Measurements from ENCODE around the gene SNRPA. TPM values are rescaled to one million over a fixed set of nuclear protein-coding genes. Genes with fewer than 3 reads are reported as not detected.
A peak's percentile ranks its signal among the peaks of the same experiment; 100 is the strongest.

Gene SNRPA
- total and polyA plus RNA-seq, 2 experiments from 2014 or later = 25.1 to 86.9 TPM

DNA sequence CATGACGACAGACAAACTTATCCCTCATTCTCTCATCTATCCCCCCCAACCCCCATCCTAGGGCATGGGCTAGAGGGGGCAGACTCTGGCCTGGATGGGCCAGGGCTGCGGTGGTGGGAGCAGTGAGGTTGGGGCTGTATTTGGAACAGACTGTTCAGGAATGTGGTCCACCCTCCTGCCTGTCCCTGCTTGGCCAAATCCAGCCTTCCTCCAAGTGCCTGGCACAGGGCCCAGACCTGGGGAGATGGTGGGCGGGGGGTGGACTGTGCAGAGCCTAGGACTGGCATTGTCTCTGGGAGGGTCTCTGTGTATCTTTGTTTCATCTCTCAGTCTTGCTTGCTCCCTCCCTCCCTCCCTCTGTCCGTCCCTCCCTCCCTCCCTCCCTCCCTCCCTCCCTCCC lies 62.2 kb downstream of the SNRPA start:
- no peak for DNase-seq (ENCODE audit: low spot score)
- no peaks in the 10 kb centered on the region for H3K9me3 ChIP-seq (ENCODE audit: low read depth)
- WGBS (ENCODE audit: low lambda C conversion rate, missing lambda C conversion rate) = 47% methylated on average over 2 of the region's 4 CpGs
- H3K27ac ChIP-seq = peak overlapping the region; percentile 98
- no peaks in the 10 kb centered on the region for H3K27me3 ChIP-seq
- TF ChIP-seq EZH2phosphoT487 (IDR thresholded peaks at IDR 0.05; ENCODE audit: low read depth, severe bottlenecking, unreplicated experiment) (no peak), EZH2 (IDR thresholded peaks at IDR 0.05; ENCODE audit: borderline replicate concordance) (no peak)
- TF ChIP-seq, protein P1, sequence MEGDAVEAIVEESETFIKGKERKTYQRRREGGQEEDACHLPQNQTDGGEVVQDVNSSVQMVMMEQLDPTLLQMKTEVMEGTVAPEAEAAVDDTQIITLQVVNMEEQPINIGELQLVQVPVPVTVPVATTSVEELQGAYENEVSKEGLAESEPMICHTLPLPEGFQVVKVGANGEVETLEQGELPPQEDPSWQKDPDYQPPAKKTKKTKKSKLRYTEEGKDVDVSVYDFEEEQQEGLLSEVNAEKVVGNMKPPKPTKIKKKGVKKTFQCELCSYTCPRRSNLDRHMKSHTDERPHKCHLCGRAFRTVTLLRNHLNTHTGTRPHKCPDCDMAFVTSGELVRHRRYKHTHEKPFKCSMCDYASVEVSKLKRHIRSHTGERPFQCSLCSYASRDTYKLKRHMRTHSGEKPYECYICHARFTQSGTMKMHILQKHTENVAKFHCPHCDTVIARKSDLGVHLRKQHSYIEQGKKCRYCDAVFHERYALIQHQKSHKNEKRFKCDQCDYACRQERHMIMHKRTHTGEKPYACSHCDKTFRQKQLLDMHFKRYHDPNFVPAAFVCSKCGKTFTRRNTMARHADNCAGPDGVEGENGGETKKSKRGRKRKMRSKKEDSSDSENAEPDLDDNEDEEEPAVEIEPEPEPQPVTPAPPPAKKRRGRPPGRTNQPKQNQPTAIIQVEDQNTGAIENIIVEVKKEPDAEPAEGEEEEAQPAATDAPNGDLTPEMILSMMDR (IDR thresholded peaks at IDR 0.05; ENCODE audit: poor library complexity) = no peak
- no peaks in the 10 kb centered on the region for H3K36me3 ChIP-seq (replicated peaks; ENCODE audit: insufficient read depth, low read depth)
- peak overlapping the region; percentile 91 for H3K4me2 ChIP-seq
- peaks cover 32% of the 10 kb centered on the region for H3K4me1 ChIP-seq (ENCODE audit: insufficient read depth)
- H3K4me3 ChIP-seq = no peak overlapping the region
- no peaks in the 10 kb centered on the region for H3K9me2 ChIP-seq (replicated peaks; ENCODE audit: insufficient read depth)
- H2AFZ ChIP-seq = no peak overlapping the region
- no peaks in the 10 kb centered on the region for H4K20me1 ChIP-seq (ENCODE audit: insufficient read depth, poor library complexity, severe bottlenecking)
- H3K79me2 ChIP-seq = peaks cover 6% of the 10 kb centered on the region

Small RNA genes within 50 kb of the gene (small RNA-seq; reads per million reads assigned to genes)
- gene RNU6-195P = not detected

Other genes with a start within 250 kb of the SNRPA start
- gene SHKBP1, start 174.3 kb upstream of the SNRPA start, total RNA-seq = 22.6 and 44.6 TPM in 2 replicates
- 81.3 and 83.6 TPM in 2 replicates for gene SHKBP1, start 174.3 kb upstream of the SNRPA start, polyA plus RNA-seq
- 45.6 and 50.2 TPM in 2 replicates for gene LTBP4, start 149.8 kb upstream of the SNRPA start, total RNA-seq
- 163 and 185 TPM in 2 replicates for gene LTBP4, start 149.8 kb upstream of the SNRPA start, polyA plus RNA-seq
- 15.7 and 26.0 TPM in 2 replicates for gene NUMBL, start 60.6 kb upstream of the SNRPA start, total RNA-seq
- gene NUMBL, start 60.6 kb upstream of the SNRPA start, polyA plus RNA-seq = 31.3 and 32.1 TPM in 2 replicates
- gene COQ8B, start 34.3 kb upstream of the SNRPA start, total RNA-seq = 46.2 and 49.2 TPM in 2 replicates
- gene COQ8B, start 34.3 kb upstream of the SNRPA start, polyA plus RNA-seq = 40.2 and 40.7 TPM in 2 replicates
- gene ITPKC, start 34.1 kb upstream of the SNRPA start, total RNA-seq = 52.3 and 52.9 TPM in 2 replicates
- 67.6 and 75.8 TPM in 2 replicates for gene ITPKC, start 34.1 kb upstream of the SNRPA start, polyA plus RNA-seq
- 3.2 and 3.8 TPM in 2 replicates for gene ACTMAP, start 726 bp upstream of the SNRPA start, total RNA-seq
- gene ACTMAP, start 726 bp upstream of the SNRPA start, polyA plus RNA-seq = 14.8 and 19.1 TPM in 2 replicates
- 0.88 TPM in 1 of 2 replicates, not detected in the other for gene MIA, start 24.3 kb downstream of the SNRPA start, total RNA-seq
- 0.86 and 2.0 TPM in 2 replicates for gene MIA, start 24.3 kb downstream of the SNRPA start, polyA plus RNA-seq
- gene RAB4B, start 27.0 kb downstream of the SNRPA start, total RNA-seq = 20.2 and 29.1 TPM in 2 replicates
- gene RAB4B, start 27.0 kb downstream of the SNRPA start, polyA plus RNA-seq = 49.3 and 60.8 TPM in 2 replicates
- gene EGLN2, start 48.0 kb downstream of the SNRPA start, total RNA-seq = 84.4 and 88.4 TPM in 2 replicates
- gene EGLN2, start 48.0 kb downstream of the SNRPA start, polyA plus RNA-seq = 119 and 121 TPM in 2 replicates
- gene CYP2A6, start 99.2 kb downstream of the SNRPA start, total RNA-seq = 1.1 and 1.4 TPM in 2 replicates
- gene CYP2A6, start 99.2 kb downstream of the SNRPA start, polyA plus RNA-seq = 0.50 and 1.7 TPM in 2 replicates
- gene CYP2A7, start 131.0 kb downstream of the SNRPA start, total RNA-seq = not detected in 2 replicates
- not detected in 2 replicates for gene CYP2A7, start 131.0 kb downstream of the SNRPA start, polyA plus RNA-seq
- 1.2 and 1.7 TPM in 2 replicates for gene CYP2B6, start 240.1 kb downstream of the SNRPA start, total RNA-seq
- gene CYP2B6, start 240.1 kb downstream of the SNRPA start, polyA plus RNA-seq = 0.88 and 1.0 TPM in 2 replicates